GM21447 (cell line): ENCODE data around the gene DCHS1.
A peak's percentile ranks its signal among the peaks of the same experiment; 100 is the strongest.

Experiments used
- ATAC-seq: cut with Tn5 transposase; IDR thresholded peaks from one replicate; pipeline ENCODE4 v1.9.1; 2021; ENCODE audit not compliant: unreplicated experiment

Gene DCHS1

GRCh38 chr11:6648501-6648900, 7.1 kb downstream of the DCHS1 start:
- ATAC-seq = no peak

- no peak for ATAC-seq
These were observed 7.8 kb downstream of the DCHS1 start for GRCh38 chr11:6647836-6648235.

- ATAC-seq = peak; percentile 93
These were observed 8.5 kb downstream of the DCHS1 start for GRCh38 chr11:6646918-6647679.

GRCh38 chr11:6646576-6646917, 9.1 kb downstream of the DCHS1 start:
- peak; percentile 12 for ATAC-seq

- ATAC-seq = no peak
These were observed 9.5 kb downstream of the DCHS1 start for GRCh38 chr11:6646071-6646470.

GRCh38 chr11:6642957-6643356, 12.7 kb downstream of the DCHS1 start:
- ATAC-seq = no peak

GRCh38 chr11:6640985-6641701, 14.5 kb downstream of the DCHS1 start:
- ATAC-seq = no peak

- ATAC-seq = no peak
These were observed 15.3 kb downstream of the DCHS1 start for GRCh38 chr11:6640036-6640984.

- ATAC-seq = no peak
These were observed 17.2 kb downstream of the DCHS1 start for GRCh38 chr11:6638429-6638828.

GRCh38 chr11:6637871-6638270, 17.7 kb downstream of the DCHS1 start:
- no peak for ATAC-seq

GRCh38 chr11:6636480-6636879, 19.1 kb downstream of the DCHS1 start:
- ATAC-seq = no peak

GRCh38 chr11:6635082-6635932, 20.3 kb downstream of the DCHS1 start:
- no peak for ATAC-seq

GRCh38 chr11:6634534-6634933, 21.1 kb downstream of the DCHS1 start:
- no peak for ATAC-seq

- ATAC-seq = no peak
These were observed 21.9 kb downstream of the DCHS1 start for GRCh38 chr11:6633422-6634408.

GRCh38 chr11:6632116-6633073, 23.2 kb downstream of the DCHS1 start:
- no peak for ATAC-seq

GRCh38 chr11:6631361-6631890, 24.2 kb downstream of the DCHS1 start:
- no peak for ATAC-seq

- no peak for ATAC-seq
These were observed 24.8 kb downstream of the DCHS1 start for GRCh38 chr11:6630632-6631291.
